H1 (cell line): ENCODE results near the gene MVD. TPM values are rescaled to one million over a fixed set of nuclear protein-coding genes. Genes with fewer than 3 reads are reported as not detected.

Source experiments
- CTCF ChIA-PET: fragments of 300-600 bp; sonication (Branson Sonifier 250); formaldehyde crosslinking; loops from one replicate; lab custom pipeline; 2021; ENCODE audit not compliant: partially characterized antibody; lab: Charles Lee
- POLR2A ChIA-PET: fragments of 300-600 bp; sonication (Branson Sonifier 250); formaldehyde crosslinking; loops from one replicate; lab custom pipeline; 2021; ENCODE audit warnings: inconsistent platforms; ENCODE audit not compliant: partially characterized antibody; lab: Charles Lee
- DNase-seq, 2 experiments: peaks; one replicate each; pipeline versions ENCODE4 v3.0.0 to v3.0.0-alpha.2; 2010 to 2022; ENCODE audit warnings: low spot score in 2 of 2, low read depth in 1 of 2, mixed read lengths in 1 of 2
- FAIRE-seq: peaks from 2 replicates; lab custom pipeline; 2011; peaks lifted over from hg19 to GRCh38; lab: Jason Lieb, UNC
- H2AFZ ChIP-seq: 2 replicates; pipeline ENCODE4 v1.8.1; 2012; ENCODE audit warnings: low read length, inconsistent platforms
- H2AK5ac ChIP-seq: 2 replicates; pipeline ENCODE4 v1.6.1; 2013; ENCODE audit warnings: low read depth, low read length
- H2BK120ac ChIP-seq: replicated peaks from 2 replicates; pipeline ENCODE3; 2013; ENCODE audit warnings: low read depth, low read length, inconsistent platforms
- H2BK12ac ChIP-seq: 2 replicates; pipeline ENCODE4 v1.6.1; 2013; ENCODE audit warnings: low read depth, low read length
- H2BK15ac ChIP-seq: 2 replicates; pipeline ENCODE4 v1.6.1; 2013; ENCODE audit warnings: low read length
- H2BK20ac ChIP-seq: 2 replicates; pipeline ENCODE4 v1.6.1; 2013; ENCODE audit warnings: low read length
- H2BK5ac ChIP-seq: 2 replicates; pipeline ENCODE4 v1.6.1; 2013; ENCODE audit warnings: low read depth, low read length
- H3K14ac ChIP-seq: 2 replicates; pipeline ENCODE4 v1.6.1; 2013; ENCODE audit warnings: inconsistent platforms; ENCODE audit not compliant: insufficient read length
- H3K18ac ChIP-seq: 2 replicates; pipeline ENCODE4 v1.6.1; 2013; ENCODE audit warnings: low read length; ENCODE audit errors: extremely low read depth
- H3K23ac ChIP-seq: 2 replicates; pipeline ENCODE4 v1.6.1; 2013; ENCODE audit warnings: inconsistent platforms; ENCODE audit not compliant: insufficient read length
- H3K23me2 ChIP-seq: 2 replicates; pipeline ENCODE4 v1.6.1; 2013; ENCODE audit warnings: low read depth, low read length
- H3K27ac ChIP-seq: 2 replicates; pipeline ENCODE4 v1.6.1; 2011; ENCODE audit warnings: low read depth, low read length, inconsistent platforms
- H3K27me3 ChIP-seq, 4 experiments: replicated peaks in 1 of 4; 1 replicate in 1 of 4; 2 replicates in 3 of 4; pipeline versions ENCODE4 v1.6.1 to v1.8.1; 2011 to 2013; ENCODE audit warnings: low read length in 3 of 4, mild to moderate bottlenecking in 3 of 4, inconsistent platforms in 2 of 4, mixed read lengths in 2 of 4, moderate library complexity in 1 of 4; ENCODE audit not compliant: control insufficient read depth in 3 of 4, insufficient read depth in 3 of 4; ENCODE audit errors: extremely low read depth in 1 of 4
- H3K36me3 ChIP-seq, 4 experiments: 2 replicates each; pipeline versions ENCODE4 v1.6.1 to v1.8.1; 2011 to 2013; ENCODE audit warnings: mild to moderate bottlenecking in 4 of 4, low read length in 3 of 4, moderate library complexity in 2 of 4, control low read depth in 1 of 4, inconsistent platforms in 1 of 4; ENCODE audit not compliant: insufficient read depth in 4 of 4, control insufficient read depth in 2 of 4
- H3K4ac ChIP-seq: replicated peaks from 2 replicates; pipeline ENCODE3; 2013; ENCODE audit warnings: low read length, low read depth, mixed read lengths, inconsistent platforms; ENCODE audit not compliant: insufficient read length
- H3K4me1 ChIP-seq, 4 experiments: replicated peaks in 1 of 4; 1 replicate in 1 of 4; 2 replicates in 3 of 4; pipeline versions ENCODE4 v1.6.1 to v1.8.1; 2011 to 2013; ENCODE audit warnings: low read length in 3 of 4, inconsistent platforms in 2 of 4, mixed read lengths in 1 of 4; ENCODE audit not compliant: insufficient read depth in 4 of 4, control insufficient read depth in 3 of 4
- H3K4me2 ChIP-seq, 2 experiments: 2 replicates each; pipeline versions ENCODE4 v1.6.1 to v1.8.1; 2011 to 2013; ENCODE audit warnings: low read depth in 2 of 2, low read length in 2 of 2, control low read depth in 1 of 2, inconsistent platforms in 1 of 2, mild to moderate bottlenecking in 1 of 2; ENCODE audit not compliant: insufficient read depth in 1 of 2
- H3K4me3 ChIP-seq, 4 experiments: fragments of 200-600, 300-600 bp in 1 of 4; sonication (generic), shearing (Covaris generic), sonication (Bioruptor Twin) in 1 of 4; 2 replicates each; pipeline versions ENCODE4 v1.5.1 to v1.8.1; 2011 to 2016; ENCODE audit warnings: low read length in 4 of 4, low read depth in 3 of 4, control low read depth in 2 of 4, inconsistent platforms in 2 of 4, mild to moderate bottlenecking in 2 of 4, mixed read lengths in 1 of 4, moderate library complexity in 1 of 4; ENCODE audit not compliant: insufficient read depth in 2 of 4; ENCODE audit errors: extremely low read depth in 1 of 4
- H3K56ac ChIP-seq: replicated peaks from 2 replicates; pipeline ENCODE3; 2013; ENCODE audit warnings: low read depth, mild to moderate bottlenecking, mixed read lengths, low read length, inconsistent platforms; ENCODE audit not compliant: insufficient read length
- H3K79me1 ChIP-seq: 2 replicates; pipeline ENCODE4 v1.6.1; 2013; ENCODE audit warnings: low read depth, low read length, control low read depth
- H3K79me2 ChIP-seq, 2 experiments: 2 replicates each; pipeline versions ENCODE4 v1.6.1 to v1.8.1; 2012 to 2013; ENCODE audit warnings: low read length in 2 of 2, mild to moderate bottlenecking in 2 of 2, inconsistent platforms in 1 of 2; ENCODE audit not compliant: insufficient read depth in 2 of 2, control insufficient read depth in 1 of 2
- H3K9ac ChIP-seq, 4 experiments: replicated peaks in 1 of 4; 1 replicate in 1 of 4; 2 replicates in 3 of 4; pipeline versions ENCODE4 v1.6.1 to v1.8.1; 2011 to 2013; ENCODE audit warnings: low read depth in 3 of 4, low read length in 3 of 4, control low read depth in 2 of 4, mild to moderate bottlenecking in 2 of 4, moderate library complexity in 2 of 4, inconsistent platforms in 1 of 4; ENCODE audit errors: extremely low read depth in 1 of 4
- H3K9me3 ChIP-seq, 2 experiments: 2 replicates each; pipeline versions ENCODE4 v1.6.1 to v1.8.1; 2012 to 2013; ENCODE audit warnings: mild to moderate bottlenecking in 2 of 2, moderate library complexity in 2 of 2, control low read depth in 1 of 2, inconsistent platforms in 1 of 2, low read depth in 1 of 2, low read length in 1 of 2, mixed read lengths in 1 of 2; ENCODE audit not compliant: insufficient read depth in 2 of 2
- H4K20me1 ChIP-seq, 2 experiments: replicated peaks in 1 of 2; 2 replicates each; pipeline versions ENCODE3 to v1.8.1; 2011 to 2013; ENCODE audit warnings: inconsistent platforms in 2 of 2, low read length in 2 of 2, mild to moderate bottlenecking in 1 of 2; ENCODE audit not compliant: insufficient read depth in 2 of 2, control insufficient read depth in 1 of 2
- H4K5ac ChIP-seq: 2 replicates; pipeline ENCODE4 v1.6.1; 2013; ENCODE audit warnings: low read length, low read depth, mixed read lengths, inconsistent platforms; ENCODE audit not compliant: insufficient read length
- H4K8ac ChIP-seq: 2 replicates; pipeline ENCODE4 v1.8.0; 2013; ENCODE audit warnings: mild to moderate bottlenecking, moderate library complexity, low read length, inconsistent platforms; ENCODE audit not compliant: insufficient read depth; ENCODE audit errors: extremely low read depth
- H4K91ac ChIP-seq: replicated peaks from 2 replicates; pipeline ENCODE3; 2013; ENCODE audit warnings: low read length, mixed read lengths, inconsistent platforms; ENCODE audit not compliant: insufficient read length
- GABPA ChIP-seq: IDR thresholded peaks from 2 replicates; pipeline ENCODE4 v1.6.1; 2011; ENCODE audit warnings: mild to moderate bottlenecking, low read length, moderate library complexity, borderline replicate concordance; ENCODE audit not compliant: insufficient read depth
- GTF2F1 ChIP-seq: IDR thresholded peaks from 2 replicates; pipeline ENCODE4 v1.6.1; 2012; ENCODE audit warnings: low read depth, low read length, improper control_type of control experiment, borderline replicate concordance
- POLR2AphosphoS5 ChIP-seq: IDR thresholded peaks from 2 replicates; pipeline ENCODE4 v1.6.1; 2011; ENCODE audit warnings: low read depth, low read length
- RNF2 ChIP-seq: fragments of 200-900, 300-1000 bp; sonication (generic); IDR thresholded peaks from 2 replicates; pipeline ENCODE4 v1.7.1; 2016; ENCODE audit warnings: borderline replicate concordance, low read depth, mild to moderate bottlenecking, antibody characterized with exemption, low read length; ENCODE audit not compliant: poor library complexity, severe bottlenecking; ENCODE audit errors: missing control alignments
- SUZ12 ChIP-seq: fragments of 200-600 bp; sonication (generic); IDR thresholded peaks from 2 replicates; pipeline ENCODE4 v1.6.1; 2012; ENCODE audit warnings: mild to moderate bottlenecking, inconsistent platforms, low read length, moderate library complexity, mixed read lengths
- WGBS, 2 experiments: shearing (Covaris generic) in 1 of 2; methylation state at CpG; one replicate each; pipeline versions ENCODE4 v1.1.6 to v1.1.7; 2013 to 2015; ENCODE audit warnings: low lambda C conversion rate in 2 of 2, mixed read lengths in 2 of 2, inconsistent platforms in 1 of 2, low coverage in 1 of 2, missing lambda C conversion rate in 1 of 2; ENCODE audit not compliant: insufficient replicate concordance in 2 of 2, insufficient coverage in 1 of 2, insufficient read length in 1 of 2; ENCODE audit errors: extremely low coverage in 1 of 2, missing lambda C conversion rate in 1 of 2; 5-methylcytosine and 5-hydroxymethylcytosine counted together
- polyA plus RNA-seq, 7 experiments: library from polyadenylated mRNA; depleted of rRNA in 3 of 7; stranded (reverse) in 5 of 7; unstranded in 2 of 7; fragments of >200 nt in 5 of 7; fragments of 200-250 nt in 2 of 7; gene quantifications; 1 replicate in 5 of 7; 2 replicates in 1 of 7; 4 replicates in 1 of 7; pipeline versions ENCODE4 v1.2.1 to v1.2.3, GENCODE V29; 2011 to 2013; ENCODE audit warnings: missing spikeins in 2 of 7, mixed read lengths in 2 of 7
- total RNA-seq: library from RNA; stranded (reverse); fragmentation: NEBNext Ultra II Directional; extraction: Animal tissue kit (Norgen Biotek cat#: 25700); gene quantifications from 2 replicates; pipeline ENCODE4 v1.2.1, GENCODE V29; 2021

The MVD gene
- total and polyA plus RNA-seq, 2 of the 8 experiments (the other 6 are each of a cell fraction or from before 2014, with no cell fraction given): 47.2 to 77.3 TPM

DNA sequence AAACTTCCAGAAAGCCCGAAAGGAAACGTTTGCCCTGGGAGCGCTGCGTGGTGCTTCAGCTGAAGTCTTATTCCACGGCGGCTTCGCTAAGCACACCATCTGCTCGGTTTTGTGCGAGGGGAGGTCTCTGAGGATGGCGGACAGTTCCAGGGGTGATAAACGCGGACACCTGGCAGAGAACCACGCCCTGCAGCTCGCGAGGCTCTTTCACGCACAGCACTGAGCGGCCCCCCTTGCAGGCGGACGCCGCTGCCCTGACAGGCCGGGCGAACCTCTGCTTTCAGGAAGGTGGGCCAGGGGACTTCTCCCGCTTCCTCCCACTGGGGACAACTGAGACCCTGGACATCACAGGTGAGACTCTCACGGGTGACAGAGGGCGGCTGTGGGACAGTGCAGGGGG lies 3.7 kb downstream of the MVD start:
- Histone ChIP-seq H2BK15ac (no peak overlapping the region), H2BK5ac (no peak overlapping the region), H2BK20ac (no peak overlapping the region), H4K20me1 (peaks cover 2 to 27% of the 10 kb centered on the region in 2 experiments), H3K27me3 (no peaks in the 10 kb centered on the region), H2AK5ac (no peak overlapping the region), H3K18ac (no peak overlapping the region), H3K9me3 (no peaks in the 10 kb centered on the region), H4K8ac (peak overlapping the region; percentile 16; the same call in 1 of the 2 replicates), H3K4ac (no peak overlapping the region), H4K5ac (no peak overlapping the region), H2AFZ (no peak overlapping the region), H3K56ac (no peak overlapping the region), H3K4me2 (no peak overlapping the region), H3K23me2 (peaks cover 7% of the 10 kb centered on the region; the same call in 1 of the 2 replicates), H3K23ac (no peak overlapping the region), H4K91ac (no peak overlapping the region), H2BK12ac (no peak overlapping the region), H3K4me1 (peaks cover 0 to 3% (median 0%) of the 10 kb centered on the region in 4 experiments; a peak in 2 of 7 replicates), H3K79me1 (peaks cover 2% of the 10 kb centered on the region; the same call in 1 of the 2 replicates), H3K27ac (no peak overlapping the region), H3K9ac (no peak overlapping the region), H3K4me3 (no peak overlapping the region), H2BK120ac (no peak overlapping the region), H3K14ac (no peak overlapping the region), H3K79me2 (peaks cover 0 to 33% of the 10 kb centered on the region in 2 experiments; a peak in 3 of 4 replicates), H3K36me3 (peaks cover 3 to 22% (median 4%) of the 10 kb centered on the region in 4 experiments; a peak in 6 of 8 replicates)
- TF ChIP-seq POLR2AphosphoS5 (no peak), SUZ12 (no peak), GABPA (no peak), RNF2 (no peak), GTF2F1 (no peak)
- WGBS, 2 experiments: 92% methylated on average over 25 of the region's 25 CpGs; no CpG with 5 or more reads in 1 of the 2 experiments
- ChIA-PET CTCF (interaction anchor here (1.5 kb wide), 1 partner anchor 14 kb away, joined by 5 read pairs; no protein-coding TSS in a partner anchor), POLR2A (interaction anchor here (1.2 to 2.3 kb wide), 3 partner anchors 9 to 28 kb away, joined by 3 to 6 read pairs (median 4); no protein-coding TSS in a partner anchor)
- FAIRE-seq (no peak), DNase-seq (no peak)
